GM21528 (cell line): ENCODE data around the gene CYP26A1.
"Not testable (repeated sequence)": the region's sequence is repeated elsewhere in the genome, so short reads cannot be mapped to it uniquely, and the experiment has no call there.

ENCODE experiments used
- ATAC-seq: cut with Tn5 transposase; IDR thresholded peaks from one replicate; pipeline ENCODE4 v1.9.1; 2021; ENCODE audit warnings: mild to moderate bottlenecking, moderate library complexity; ENCODE audit not compliant: unreplicated experiment, low FRiP score

CYP26A1 gene

GRCh38 chr10:93077860-93078337 is 4.2 kb downstream of the CYP26A1 start:
- no peak for ATAC-seq

GRCh38 chr10:93079663-93080349 is 6.1 kb downstream of the CYP26A1 start:
- ATAC-seq = no peak

- no peak for ATAC-seq
These were observed 6.8 kb downstream of the CYP26A1 start for GRCh38 chr10:93080350-93081046.

- ATAC-seq = no peak
These were observed 7.6 kb downstream of the CYP26A1 start for GRCh38 chr10:93081318-93081717.

GRCh38 chr10:93081834-93082233 is 8.1 kb downstream of the CYP26A1 start:
- no peak for ATAC-seq

GRCh38 chr10:93083743-93084539 is 10.2 kb downstream of the CYP26A1 start:
- ATAC-seq = no peak

- ATAC-seq = no peak
These were observed 11.7 kb downstream of the CYP26A1 start for GRCh38 chr10:93085272-93085859.

GRCh38 chr10:93086289-93086688 is 12.6 kb downstream of the CYP26A1 start:
- ATAC-seq = no peak

- ATAC-seq = no peak
These were observed 14.2 kb downstream of the CYP26A1 start for GRCh38 chr10:93087846-93088245.

- ATAC-seq = no peak
These were observed 14.8 kb downstream of the CYP26A1 start for GRCh38 chr10:93088466-93088865.

GRCh38 chr10:93090619-93091018 is 16.9 kb downstream of the CYP26A1 start:
- no peak for ATAC-seq

- no peak for ATAC-seq
These were observed 18.3 kb downstream of the CYP26A1 start for GRCh38 chr10:93091960-93092359.

GRCh38 chr10:93095225-93095624 is 21.5 kb downstream of the CYP26A1 start:
- ATAC-seq = no peak

GRCh38 chr10:93096901-93097300 is 23.2 kb downstream of the CYP26A1 start:
- ATAC-seq = no peak

- ATAC-seq = no peak
These were observed 23.7 kb downstream of the CYP26A1 start for GRCh38 chr10:93097386-93097785.

GRCh38 chr10:93098816-93099215 is 25.1 kb downstream of the CYP26A1 start:
- ATAC-seq = no peak

- no peak for ATAC-seq
These were observed 26.0 kb downstream of the CYP26A1 start for GRCh38 chr10:93099670-93100069.

- not testable (repeated sequence) for ATAC-seq
These were observed 27.5 kb downstream of the CYP26A1 start for GRCh38 chr10:93101148-93101547.

- ATAC-seq = no peak
These were observed 30.3 kb downstream of the CYP26A1 start for GRCh38 chr10:93103953-93104352.

GRCh38 chr10:93106631-93107072 is 33.0 kb downstream of the CYP26A1 start:
- ATAC-seq = no peak
